Measurements from ENCODE around the gene HOXB3.

Gene HOXB3

DNA sequence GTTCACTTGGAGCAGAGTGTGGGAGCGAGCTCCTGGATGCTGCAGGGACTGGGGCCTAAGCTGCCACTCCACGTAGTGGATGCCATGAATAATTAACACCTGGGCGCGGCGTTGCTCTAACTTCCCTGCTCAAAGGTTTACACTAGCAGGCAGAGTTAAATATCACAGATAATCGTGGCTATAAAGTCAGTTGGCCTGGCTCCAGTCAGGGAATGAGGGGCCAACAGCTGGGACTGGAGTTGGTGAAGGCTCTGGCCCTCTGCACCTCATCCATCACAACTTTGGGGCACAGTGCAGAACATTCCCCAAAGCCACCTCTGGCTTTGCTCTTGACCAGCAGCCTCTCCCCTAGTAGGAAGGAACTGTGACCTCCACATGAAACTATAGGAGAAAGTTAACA, 22.8 kb downstream of the HOXB3 start:
- DNase-seq, result no peak

DNA sequence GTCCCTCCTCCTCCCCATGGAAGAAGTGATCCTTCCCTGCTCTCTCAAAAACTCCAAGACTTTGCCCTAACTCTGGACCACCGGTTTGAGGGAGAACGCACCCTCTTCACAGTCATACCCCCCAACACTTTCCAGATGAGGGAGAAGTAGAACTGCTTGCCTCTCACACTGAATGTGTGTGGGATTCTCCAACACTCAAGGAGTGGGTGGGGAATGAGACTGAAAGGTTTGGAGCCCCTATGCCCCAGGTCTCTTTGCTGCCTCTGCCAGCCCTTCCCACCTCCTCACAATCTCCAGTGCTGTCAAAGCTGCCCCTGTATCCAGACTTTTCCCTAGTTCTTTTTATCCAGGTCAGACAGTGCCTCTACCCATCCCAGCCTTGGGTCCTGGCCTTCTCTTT, 23.3 kb downstream of the HOXB3 start:
- DNase-seq, result no peak

- DNase-seq, result no peak
Observed at GRCh38 chr17:48565925-48566710, 23.9 kb downstream of the HOXB3 start.

GRCh38 chr17:48565022-48565554, 25.0 kb downstream of the HOXB3 start:
- DNase-seq, result peak; percentile 70

DNA sequence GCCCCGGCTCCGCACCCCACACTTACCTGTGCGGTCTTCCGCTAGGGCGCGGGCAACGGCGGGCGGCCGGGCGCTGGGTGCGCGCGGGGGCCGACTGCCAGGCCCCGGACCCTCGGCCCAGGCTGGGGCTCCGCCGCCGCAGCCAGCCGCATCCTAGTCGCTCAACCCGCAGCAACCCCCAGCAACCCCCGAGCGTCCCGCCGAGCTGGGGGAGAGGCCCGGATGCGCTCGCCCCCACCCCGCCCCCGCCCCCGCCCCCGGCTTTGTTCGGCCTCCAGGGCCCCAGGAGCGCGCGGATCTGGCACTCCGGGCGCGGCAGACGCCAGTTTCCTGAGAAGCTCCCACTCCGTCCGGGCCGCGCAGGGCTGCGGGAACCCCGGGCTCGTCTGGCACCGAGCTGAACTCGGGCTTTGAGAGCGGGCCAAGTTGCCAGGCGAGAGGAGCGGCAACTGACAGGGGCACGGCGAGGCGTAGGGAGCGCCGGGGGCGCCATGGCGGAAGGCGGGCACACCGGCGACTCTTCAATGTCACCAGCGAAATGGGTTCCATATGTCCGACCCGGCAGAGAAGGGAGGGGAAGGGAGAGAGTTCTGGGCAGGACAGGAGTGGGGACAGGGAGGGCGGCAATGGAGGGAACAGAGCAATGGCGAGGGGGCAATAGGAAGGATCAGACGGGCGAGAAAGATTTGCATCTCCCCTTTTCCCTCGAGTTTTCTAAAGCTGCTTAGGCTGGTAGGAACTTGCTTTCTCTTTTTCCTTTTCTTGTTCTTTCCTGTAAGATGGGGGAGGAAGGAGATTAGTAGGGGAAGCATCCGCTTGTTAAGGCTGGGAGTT, 25.6 kb downstream of the HOXB3 start:
- DNase-seq, result no peak

DNA sequence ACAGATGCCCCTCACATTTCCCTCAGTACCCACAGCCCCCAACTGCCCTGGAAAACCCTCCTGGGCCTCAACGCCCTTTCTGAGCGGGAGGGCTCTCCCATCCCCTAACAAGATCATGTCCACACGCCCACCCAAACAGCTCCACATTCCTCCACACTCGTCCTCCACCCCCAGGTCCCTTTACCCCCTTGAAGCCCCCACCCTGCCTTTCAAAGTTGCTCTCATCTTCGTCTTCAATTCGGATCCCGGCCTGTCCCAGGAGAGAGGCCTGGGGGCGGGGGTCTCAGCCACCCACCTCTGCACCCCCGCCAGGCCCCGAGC, 26.2 kb downstream of the HOXB3 start:
- no peak for DNase-seq

DNA sequence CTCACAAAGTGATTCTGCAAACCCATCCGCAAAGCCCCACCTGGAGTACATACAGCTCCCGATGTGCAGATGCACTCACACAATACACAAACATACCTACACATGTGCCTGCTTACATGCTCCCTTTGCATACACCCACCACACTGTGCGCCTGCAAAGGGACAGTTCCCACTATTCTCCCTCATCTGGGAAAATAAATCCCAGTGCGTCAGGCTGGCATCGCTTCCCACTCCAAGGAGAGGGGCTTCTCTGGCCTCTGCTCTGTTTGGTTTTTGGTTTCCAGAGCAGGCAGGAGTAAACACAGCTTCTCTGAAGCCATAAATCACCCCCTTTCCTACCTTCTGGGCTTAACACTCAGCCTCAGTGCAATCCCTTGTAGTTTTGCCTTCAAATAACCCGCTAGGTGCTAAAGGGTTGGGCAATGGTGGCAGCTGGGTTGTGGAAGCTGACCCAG, 26.6 kb downstream of the HOXB3 start:
- no peak for DNase-seq

- no peak for DNase-seq
Observed at GRCh38 chr17:48562934-48563333, 27.1 kb downstream of the HOXB3 start.

- peak; percentile 87 for DNase-seq
Observed at GRCh38 chr17:48561884-48562810, 27.9 kb downstream of the HOXB3 start.

DNA sequence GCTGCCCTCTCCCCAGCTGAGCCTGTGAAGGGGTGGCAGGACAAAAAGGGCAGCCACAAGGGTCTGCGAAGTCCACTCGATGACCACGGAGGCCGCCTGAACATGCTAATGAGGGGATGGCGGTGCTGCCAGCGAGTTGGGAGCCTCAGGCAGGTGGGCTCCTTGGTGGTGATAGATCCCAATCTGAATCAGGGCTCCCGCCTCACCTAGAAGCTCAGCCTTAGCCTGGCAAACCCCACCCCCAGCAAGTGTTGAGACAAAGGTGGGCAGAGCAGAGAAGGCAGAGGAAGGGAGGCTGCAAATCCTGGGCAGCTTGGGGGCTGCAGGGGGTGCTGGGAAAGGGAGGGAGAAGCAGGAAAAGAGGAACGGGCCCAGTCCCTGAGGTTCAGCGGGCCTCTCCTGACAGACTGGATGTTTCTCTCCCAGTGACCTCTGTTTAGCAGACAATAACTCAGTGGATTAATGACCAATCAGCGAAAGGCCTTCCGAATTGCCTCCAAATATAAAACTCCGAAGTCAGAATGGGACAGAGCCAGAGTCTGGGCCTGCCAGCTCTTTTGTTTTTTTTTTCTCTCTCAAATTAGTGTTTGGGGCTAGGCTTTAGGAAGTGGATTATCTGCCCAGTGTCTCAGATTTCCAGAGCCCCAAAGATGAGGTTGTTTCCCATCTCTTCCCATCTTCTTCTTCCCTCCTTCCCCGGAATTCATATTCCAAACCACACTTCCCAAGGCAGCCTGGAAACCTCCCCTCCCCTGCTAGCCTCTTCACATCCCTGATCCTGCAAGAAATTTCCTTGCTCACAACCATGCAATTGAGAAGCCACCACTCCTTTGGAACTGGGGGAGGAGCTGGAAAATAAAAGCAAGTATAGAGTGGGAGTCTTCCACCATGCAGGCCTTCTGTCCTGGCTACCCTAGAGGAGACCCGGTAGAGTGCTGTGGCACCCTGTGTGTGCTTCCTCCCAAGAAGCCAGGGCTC, 29.9 kb downstream of the HOXB3 start:
- no peak for DNase-seq

GRCh38 chr17:48559122-48559839, 30.8 kb downstream of the HOXB3 start:
- no peak for DNase-seq

DNA sequence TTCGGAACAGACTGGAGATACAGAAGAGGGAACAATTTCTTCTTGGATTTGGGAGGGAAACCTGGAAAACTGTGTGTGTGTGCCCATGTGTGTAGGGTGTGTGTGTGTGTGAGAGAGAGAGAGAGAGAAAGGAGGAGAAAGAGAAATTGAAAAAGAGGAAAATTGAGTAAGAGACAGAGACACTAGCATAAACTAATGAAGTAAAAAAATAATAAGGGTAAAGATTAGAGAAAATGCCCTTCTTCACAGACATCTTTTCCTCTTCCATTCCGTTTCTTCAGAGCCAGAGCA, 31.3 kb downstream of the HOXB3 start:
- no peak for DNase-seq

- no peak for DNase-seq
Observed at GRCh38 chr17:48558057-48558830, 31.8 kb downstream of the HOXB3 start.

DNA sequence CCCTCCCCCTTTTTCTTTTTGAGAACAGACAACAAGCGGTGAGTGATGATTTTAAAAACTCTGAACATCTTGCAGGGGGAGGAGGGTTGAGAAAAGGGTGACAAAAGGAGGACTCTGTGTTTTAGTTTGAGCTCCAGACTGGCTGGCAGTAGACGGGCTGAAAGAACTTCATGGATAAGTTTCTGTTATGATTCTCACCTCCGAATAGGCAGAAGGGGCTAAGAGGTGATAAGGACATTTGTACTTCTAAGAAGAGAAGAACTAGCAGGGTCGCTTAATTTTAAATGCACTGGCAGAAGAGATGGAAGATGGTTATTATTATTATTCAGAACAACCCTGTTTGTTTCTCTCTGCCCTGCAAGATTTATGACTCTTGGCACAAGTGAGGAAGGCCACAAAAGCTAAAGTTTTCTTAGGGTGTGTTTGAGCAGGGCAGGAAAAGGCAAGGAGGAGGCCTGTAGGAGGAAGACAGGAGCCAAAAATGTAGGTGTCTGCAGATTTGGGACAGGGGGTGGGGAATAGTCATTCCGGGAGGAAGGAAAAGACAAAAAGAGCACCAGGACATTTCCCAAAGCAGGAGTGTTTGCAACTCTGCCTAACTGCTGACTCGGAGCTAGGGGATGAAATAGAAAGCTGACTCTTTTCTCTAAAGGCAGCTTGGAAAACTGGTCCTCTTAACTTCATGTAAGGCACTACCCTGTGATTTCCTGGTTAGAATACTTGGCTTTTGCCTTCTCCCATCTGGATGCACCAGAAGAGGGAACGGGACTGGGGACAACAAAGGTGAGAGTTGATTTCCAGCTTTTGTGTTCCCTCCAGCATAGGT, 33.3 kb downstream of the HOXB3 start:
- peak; percentile 48 for DNase-seq

GRCh38 chr17:48556229-48556575, 33.8 kb downstream of the HOXB3 start:
- no peak for DNase-seq

DNA sequence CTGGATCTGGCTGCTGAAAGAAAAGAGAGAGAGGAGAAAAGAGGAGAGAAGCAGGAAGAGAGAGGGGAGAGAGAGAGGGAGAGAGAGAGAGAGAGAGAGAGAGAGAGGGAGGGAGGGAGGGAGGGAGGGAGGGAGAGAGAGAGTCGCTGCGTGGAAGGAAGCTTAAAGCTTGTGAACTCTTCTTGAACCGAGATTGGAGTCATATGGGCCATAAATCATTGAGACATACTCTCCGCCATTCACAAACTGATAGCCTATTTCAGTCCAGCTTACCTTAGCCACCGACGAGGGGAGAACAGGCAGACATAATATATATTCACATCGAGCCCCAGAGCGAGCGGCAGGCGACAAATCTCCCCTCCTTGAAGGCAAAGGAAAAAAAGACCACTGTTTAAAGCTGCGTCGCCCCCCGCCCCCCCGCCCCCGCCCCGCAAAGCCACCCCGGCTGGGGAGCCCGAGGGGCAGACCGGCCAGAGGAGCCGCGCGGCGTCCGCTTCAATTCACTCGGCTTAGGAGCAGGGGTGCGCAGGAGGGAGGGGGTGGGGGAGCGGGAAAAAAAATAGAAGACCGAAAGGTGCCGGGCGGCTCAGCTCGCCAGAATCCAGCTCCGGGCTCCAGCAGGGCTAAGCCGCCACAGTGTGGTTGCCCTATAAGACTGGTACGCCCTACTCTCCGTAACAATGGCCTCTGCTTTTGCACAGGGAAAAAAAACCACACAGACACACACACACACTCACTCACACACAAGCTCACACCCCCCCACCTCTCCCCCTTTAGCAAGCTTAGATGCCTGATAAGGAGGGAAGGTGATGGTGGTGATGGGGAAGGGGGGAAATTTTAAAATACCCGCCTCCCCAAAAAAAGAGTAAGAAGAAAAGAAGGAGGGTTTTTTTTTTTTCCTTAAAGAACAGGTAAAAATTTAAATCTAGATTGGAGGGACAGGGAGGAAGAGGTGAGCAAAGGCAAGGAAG, 34.5 kb downstream of the HOXB3 start:
- DNase-seq, result peak; percentile 97

DNA sequence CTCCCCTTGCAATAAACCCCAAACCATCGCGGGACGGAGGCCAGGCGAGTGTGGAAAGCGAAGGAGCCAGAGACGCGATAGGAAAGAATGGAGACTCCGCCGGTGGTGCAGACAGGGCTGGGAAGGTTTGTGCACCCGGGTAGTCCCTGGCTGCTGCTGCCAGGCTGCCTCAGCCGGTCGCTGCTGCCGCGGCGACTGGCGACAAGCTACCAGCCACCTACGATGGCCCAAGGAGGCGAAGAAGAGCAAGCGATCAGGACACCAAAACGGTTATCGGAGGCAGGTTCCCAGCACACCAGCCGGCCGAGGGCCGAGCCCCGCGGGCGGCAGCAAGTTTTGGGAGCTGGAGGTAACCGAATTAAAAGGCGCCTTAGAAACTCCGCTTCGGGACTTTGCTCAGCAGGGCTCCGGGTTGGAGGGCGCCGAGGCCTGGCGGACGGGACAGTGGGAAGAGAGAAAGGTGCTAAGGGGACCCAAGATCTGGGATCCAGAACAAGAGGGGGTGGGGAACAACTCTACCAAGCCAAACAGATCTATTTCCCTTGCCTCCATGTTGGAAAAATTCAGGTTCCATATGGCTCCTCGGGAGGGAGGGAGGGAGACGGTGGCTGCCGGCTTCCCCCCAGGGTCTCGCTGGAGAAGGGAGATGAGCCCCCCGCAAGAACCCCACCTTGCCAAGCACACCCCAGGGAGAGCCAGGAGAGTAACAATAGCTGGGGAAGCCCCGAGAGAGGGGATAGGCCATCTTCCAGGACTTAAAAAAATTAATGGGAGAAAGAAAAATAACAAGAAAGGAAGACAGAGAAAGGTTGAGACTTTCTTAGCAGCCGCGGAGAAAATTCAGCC, 35.4 kb downstream of the HOXB3 start:
- DNase-seq, result peak; percentile 35

Data from fibroblast of upper back skin (primary cell).